H7 (cell line): ENCODE data around the gene SHROOM3. TPM values are rescaled to one million over a fixed set of nuclear protein-coding genes. Genes with fewer than 3 reads are reported as not detected.

Experiments
- DNase-seq: peaks from one replicate; pipeline ENCODE4 v3.0.0; 2012
- H3K27me3 ChIP-seq: 2 replicates; pipeline ENCODE4 v1.6.0; 2011; ENCODE audit warnings: mild to moderate bottlenecking, low read length; ENCODE audit not compliant: control insufficient read depth, insufficient read depth
- H3K36me3 ChIP-seq: replicated peaks from 2 replicates; pipeline ENCODE4 v1.5.1; 2011; ENCODE audit warnings: low read length; ENCODE audit not compliant: control insufficient read depth, insufficient read depth
- H3K4me3 ChIP-seq: 2 replicates; pipeline ENCODE4 v1.5.1; 2011; ENCODE audit warnings: low read depth, mild to moderate bottlenecking, control low read depth, low read length, moderate library complexity; ENCODE audit not compliant: insufficient read depth
- total RNA-seq: library from RNA; depleted of rRNA; stranded (reverse); fragments of >200 nt; shearing (Covaris generic); gene quantifications from 2 replicates; pipeline ENCODE4 v1.2.3, GENCODE V29; 2014

SHROOM3 gene
- total RNA-seq, 1 experiment from 2014 or later, result 52.8 TPM

GRCh38 chr4:76801621-76802235, 366.7 kb downstream of the SHROOM3 start:
- DNase-seq, result peak; percentile 64
- H3K4me3 ChIP-seq, result peak overlapping the region; percentile 34
- H3K36me3 ChIP-seq, result no peaks in the 10 kb centered on the region
- H3K27me3 ChIP-seq, result peaks cover 1% of the 10 kb centered on the region; the same call in 1 of the 2 replicates

GRCh38 chr4:76802236-76803021, 367.4 kb downstream of the SHROOM3 start:
- H3K27me3 ChIP-seq, result peaks cover 1% of the 10 kb centered on the region; the same call in 1 of the 2 replicates
- peak overlapping the region; percentile 34 for H3K4me3 ChIP-seq
- no peaks in the 10 kb centered on the region for H3K36me3 ChIP-seq
- DNase-seq, result peak; percentile 55

GRCh38 chr4:76803522-76803921, 368.5 kb downstream of the SHROOM3 start:
- H3K27me3 ChIP-seq, result peaks cover 1% of the 10 kb centered on the region; the same call in 1 of the 2 replicates
- no peak for DNase-seq

GRCh38 chr4:76804096-76804495, 369.1 kb downstream of the SHROOM3 start:
- Histone ChIP-seq H3K36me3 (no peaks in the 10 kb centered on the region), H3K27me3 (peaks cover 1% of the 10 kb centered on the region; the same call in 1 of the 2 replicates), H3K4me3 (no peak overlapping the region)
- DNase-seq, result no peak

More at GRCh38 chr4:76803522-76803921, 368.5 kb downstream of the SHROOM3 start:
- Histone ChIP-seq H3K4me3 (no peak overlapping the region), H3K36me3 (no peaks in the 10 kb centered on the region)

- Histone ChIP-seq H3K36me3 (no peaks in the 10 kb centered on the region), H3K27me3 (peaks cover under 1% of the 10 kb centered on the region; the same call in 1 of the 2 replicates), H3K4me3 (no peak overlapping the region)
- no peak for DNase-seq
Measured at GRCh38 chr4:76806346-76806745, 371.3 kb downstream of the SHROOM3 start.

- Histone ChIP-seq H3K36me3 (no peaks in the 10 kb centered on the region), H3K4me3 (no peak overlapping the region), H3K27me3 (no peaks in the 10 kb centered on the region; the same call in 1 of the 2 replicates)
- no peak for DNase-seq
Measured at GRCh38 chr4:76806757-76807156, 371.7 kb downstream of the SHROOM3 start.

- no peaks in the 10 kb centered on the region for H3K36me3 ChIP-seq
- no peak overlapping the region for H3K4me3 ChIP-seq
- no peaks in the 10 kb centered on the region for H3K27me3 ChIP-seq
- DNase-seq, result no peak
Measured at GRCh38 chr4:76809594-76810305, 374.7 kb downstream of the SHROOM3 start.

- H3K4me3 ChIP-seq, result no peak overlapping the region
- H3K36me3 ChIP-seq, result no peaks in the 10 kb centered on the region
- no peak for DNase-seq
- no peaks in the 10 kb centered on the region for H3K27me3 ChIP-seq
Measured at GRCh38 chr4:76811604-76812412, 376.8 kb downstream of the SHROOM3 start.

- Histone ChIP-seq H3K4me3 (no peak overlapping the region), H3K36me3 (no peaks in the 10 kb centered on the region), H3K27me3 (no peaks in the 10 kb centered on the region)
- no peak for DNase-seq
Measured at GRCh38 chr4:76813070-76813469, 378.0 kb downstream of the SHROOM3 start.

GRCh38 chr4:76821641-76822040, 386.6 kb downstream of the SHROOM3 start:
- Histone ChIP-seq H3K36me3 (no peaks in the 10 kb centered on the region), H3K4me3 (no peak overlapping the region), H3K27me3 (no peaks in the 10 kb centered on the region)
- DNase-seq, result no peak

- H3K36me3 ChIP-seq, result no peaks in the 10 kb centered on the region
- no peak overlapping the region for H3K4me3 ChIP-seq
- no peak for DNase-seq
- no peaks in the 10 kb centered on the region for H3K27me3 ChIP-seq
Measured at GRCh38 chr4:76822303-76822702, 387.3 kb downstream of the SHROOM3 start.

- H3K4me3 ChIP-seq, result no peak overlapping the region
- H3K27me3 ChIP-seq, result no peaks in the 10 kb centered on the region
- H3K36me3 ChIP-seq, result no peaks in the 10 kb centered on the region
- DNase-seq, result no peak
Measured at GRCh38 chr4:76823495-76823894, 388.5 kb downstream of the SHROOM3 start.

- no peaks in the 10 kb centered on the region for H3K27me3 ChIP-seq
- DNase-seq, result no peak
- no peak overlapping the region for H3K4me3 ChIP-seq
- no peaks in the 10 kb centered on the region for H3K36me3 ChIP-seq
Measured at GRCh38 chr4:76830612-76830963, 395.6 kb downstream of the SHROOM3 start.
